Measurements from ENCODE around the gene PPP1R12C. TPM values are rescaled to one million over a fixed set of nuclear protein-coding genes. Genes with fewer than 3 reads are reported as not detected.
"Not testable (repeated sequence)": the region's sequence is repeated elsewhere in the genome, so short reads cannot be mapped to it uniquely, and the experiment has no call there.

Gene PPP1R12C
- polyA plus RNA-seq, 1 experiment, result 50.8 TPM

DNA sequence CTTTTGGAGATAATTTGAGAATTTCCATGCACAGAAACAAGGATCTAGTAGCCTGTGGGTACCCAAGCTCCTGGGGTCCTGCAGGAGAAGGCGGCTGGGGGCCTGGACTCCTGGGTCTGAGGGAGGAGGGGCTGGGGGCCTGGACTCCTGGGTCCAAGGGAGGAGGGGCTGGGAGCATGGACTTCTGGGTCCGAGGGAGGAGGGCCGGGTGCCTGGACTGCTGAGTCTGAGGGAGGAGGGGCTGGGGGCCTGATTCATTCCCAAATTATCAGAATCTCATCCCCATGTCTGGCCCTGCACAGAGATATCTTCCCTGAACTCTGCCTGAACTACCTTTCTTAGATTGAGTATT lies 54.0 kb downstream of the PPP1R12C start:
- H3K36me3 ChIP-seq (ENCODE audit: control insufficient read depth, insufficient read depth, low read length), result 0 out of 2 replicates have a peak, but pooled peaks cover 1% of the 10 kb centered on the region
- H3K27me3 ChIP-seq (ENCODE audit: control insufficient read depth, insufficient read depth, low read length), result peaks cover 5% of the 10 kb centered on the region; the same call in 1 of the 2 replicates
- TF ChIP-seq, protein P1, sequence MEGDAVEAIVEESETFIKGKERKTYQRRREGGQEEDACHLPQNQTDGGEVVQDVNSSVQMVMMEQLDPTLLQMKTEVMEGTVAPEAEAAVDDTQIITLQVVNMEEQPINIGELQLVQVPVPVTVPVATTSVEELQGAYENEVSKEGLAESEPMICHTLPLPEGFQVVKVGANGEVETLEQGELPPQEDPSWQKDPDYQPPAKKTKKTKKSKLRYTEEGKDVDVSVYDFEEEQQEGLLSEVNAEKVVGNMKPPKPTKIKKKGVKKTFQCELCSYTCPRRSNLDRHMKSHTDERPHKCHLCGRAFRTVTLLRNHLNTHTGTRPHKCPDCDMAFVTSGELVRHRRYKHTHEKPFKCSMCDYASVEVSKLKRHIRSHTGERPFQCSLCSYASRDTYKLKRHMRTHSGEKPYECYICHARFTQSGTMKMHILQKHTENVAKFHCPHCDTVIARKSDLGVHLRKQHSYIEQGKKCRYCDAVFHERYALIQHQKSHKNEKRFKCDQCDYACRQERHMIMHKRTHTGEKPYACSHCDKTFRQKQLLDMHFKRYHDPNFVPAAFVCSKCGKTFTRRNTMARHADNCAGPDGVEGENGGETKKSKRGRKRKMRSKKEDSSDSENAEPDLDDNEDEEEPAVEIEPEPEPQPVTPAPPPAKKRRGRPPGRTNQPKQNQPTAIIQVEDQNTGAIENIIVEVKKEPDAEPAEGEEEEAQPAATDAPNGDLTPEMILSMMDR (IDR thresholded peaks at IDR 0.05; ENCODE audit: insufficient read depth, low read depth, low read length), result no peak
- ChIA-PET CTCF (interaction anchor here (0.6 kb wide), 1 partner anchor 96 kb away, joined by 3 read pairs; no protein-coding TSS in a partner anchor), POLR2A (no interaction called here)
- no peak overlapping the region for H3K4me3 ChIP-seq (ENCODE audit: low read depth, low read length)
- DNase-seq (ENCODE audit: low read depth), result no peak

DNA sequence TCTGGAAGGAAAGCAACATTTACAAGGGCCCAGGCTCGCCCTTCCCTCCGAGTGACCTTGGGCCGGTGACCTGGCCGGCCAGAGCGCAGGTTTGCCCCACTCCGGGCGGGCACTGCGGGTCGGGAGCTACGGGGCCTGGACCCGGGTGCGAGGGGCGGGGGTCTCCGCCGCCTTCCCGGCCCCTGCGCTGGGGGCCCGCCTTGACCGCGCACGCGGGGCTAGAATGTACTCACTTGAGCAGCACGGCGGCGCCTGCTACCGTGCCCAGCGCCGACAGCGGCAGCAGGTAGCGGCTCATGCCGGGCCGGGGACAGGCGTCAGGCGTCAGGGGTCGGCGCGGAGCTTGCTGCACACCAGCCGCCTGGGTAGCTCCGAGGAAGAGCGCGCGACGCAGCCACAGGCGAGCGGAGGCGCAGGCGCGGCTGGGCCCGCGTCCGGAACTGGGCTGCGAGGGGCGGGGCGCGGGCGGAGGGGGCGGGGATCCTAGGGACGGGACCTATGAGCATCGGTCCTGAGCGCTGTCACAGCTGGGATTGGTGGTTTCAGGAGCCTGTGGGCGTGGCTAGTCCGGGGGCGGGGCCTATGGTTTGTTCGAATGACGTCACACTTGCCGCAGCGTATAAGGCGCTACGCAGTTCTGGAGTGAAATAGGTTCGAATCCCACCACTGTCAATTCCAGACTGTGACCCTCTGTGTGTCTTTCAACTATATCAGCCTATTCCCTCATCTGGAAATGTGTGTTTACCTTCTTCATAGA lies 54.5 kb downstream of the PPP1R12C start, which contains the start of gene RDH13:
TSS of gene RDH13 (minus strand) at position 414 of the 757 bp plus-strand sequence. CDS start at position 298, 116 bp downstream.
- 0 out of 2 replicates have a peak, but pooled peaks cover 1% of the 10 kb centered on the region for H3K36me3 ChIP-seq (ENCODE audit: control insufficient read depth, insufficient read depth, low read length)
- ChIA-PET CTCF (interaction anchor here (0.6 kb wide), 1 partner anchor 97 kb away, joined by 3 read pairs; no protein-coding TSS in a partner anchor), POLR2A (no interaction called here)
- TF ChIP-seq, protein P1 (IDR thresholded peaks at IDR 0.05; ENCODE audit: insufficient read depth, low read depth, low read length), result no peak
- H3K4me3 ChIP-seq (ENCODE audit: low read depth, low read length), result peak within 1 kb of the TSS; percentile 86
- peaks cover 5% of the 10 kb centered on the region; the same call in 1 of the 2 replicates for H3K27me3 ChIP-seq (ENCODE audit: control insufficient read depth, insufficient read depth, low read length)
- peak; percentile 62 for DNase-seq (ENCODE audit: low read depth)

DNA sequence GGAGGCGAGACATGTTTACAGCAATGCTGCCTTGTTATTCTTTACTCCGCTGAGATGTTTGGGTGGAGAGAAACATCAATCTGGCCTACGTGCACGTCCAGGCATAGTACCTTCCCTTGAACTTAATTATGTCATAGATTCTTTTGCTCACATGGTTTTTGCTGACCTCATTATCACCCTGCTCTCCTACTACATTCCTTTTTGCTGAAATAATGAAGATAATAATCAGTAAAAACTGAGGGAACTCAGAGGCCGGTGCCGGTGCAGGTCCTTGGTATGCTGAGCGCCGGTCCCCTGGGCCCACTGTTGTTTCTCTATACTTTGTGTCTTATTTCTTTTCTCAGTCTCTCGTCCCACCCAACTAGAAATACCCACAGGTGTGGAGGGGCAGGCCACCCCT lies 57.1 kb downstream of the PPP1R12C start:
- H3K4me3 ChIP-seq (ENCODE audit: low read depth, low read length); H3K27me3 ChIP-seq (ENCODE audit: control insufficient read depth, insufficient read depth, low read length); H3K36me3 ChIP-seq (ENCODE audit: control insufficient read depth, insufficient read depth, low read length); POLR2A ChIA-PET; DNase-seq (ENCODE audit: low read depth); CTCF ChIA-PET: not testable (repeated sequence)

DNA sequence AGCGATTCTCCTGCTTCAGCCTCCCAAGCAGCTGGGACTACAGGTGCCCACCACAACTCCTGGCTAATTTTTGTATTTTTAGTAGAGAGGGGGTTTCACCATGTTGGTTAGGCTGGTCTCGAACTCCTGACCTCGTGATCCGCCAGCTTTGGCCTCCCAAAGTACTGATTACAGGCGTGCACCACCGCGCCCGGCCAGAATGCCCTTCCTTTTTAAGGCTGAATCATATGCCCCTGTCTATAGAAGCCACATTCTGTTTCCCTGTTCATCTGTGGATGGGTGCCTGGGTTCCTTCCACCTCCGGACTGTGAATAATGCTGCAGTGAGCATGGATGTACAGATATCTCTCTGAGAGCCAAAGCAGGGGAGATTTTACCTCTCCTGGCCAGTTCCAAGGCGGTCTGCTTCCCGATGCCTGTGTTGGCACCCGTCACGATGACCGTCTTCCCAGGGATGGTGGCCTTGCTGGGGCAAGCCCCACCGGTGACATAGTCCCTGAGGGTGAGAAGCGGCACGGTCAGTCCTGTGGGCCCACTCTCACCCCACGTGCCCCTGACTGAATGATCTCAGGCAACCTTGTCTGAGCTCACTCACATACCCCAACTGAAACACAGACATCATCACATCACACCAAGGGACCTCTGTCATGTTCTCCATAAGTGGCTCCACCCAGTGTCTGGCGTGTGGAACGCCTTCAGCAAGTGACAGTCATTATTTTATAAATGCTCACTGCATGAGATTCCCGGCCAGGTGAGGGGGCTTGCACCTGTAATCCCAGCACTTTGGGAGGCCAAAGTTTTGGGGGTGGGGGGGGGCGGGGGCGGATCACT lies 58.4 kb downstream of the PPP1R12C start:
- DNase-seq (ENCODE audit: low read depth), result no peak
- no peak overlapping the region for H3K4me3 ChIP-seq (ENCODE audit: low read depth, low read length)
- TF ChIP-seq, protein P1 (IDR thresholded peaks at IDR 0.05; ENCODE audit: insufficient read depth, low read depth, low read length), result no peak
- H3K36me3 ChIP-seq (ENCODE audit: control insufficient read depth, insufficient read depth, low read length), result peaks cover 6% of the 10 kb centered on the region
- ChIA-PET CTCF (no interaction called here), POLR2A (no interaction called here)
- no peaks in the 10 kb centered on the region for H3K27me3 ChIP-seq (ENCODE audit: control insufficient read depth, insufficient read depth, low read length)

DNA sequence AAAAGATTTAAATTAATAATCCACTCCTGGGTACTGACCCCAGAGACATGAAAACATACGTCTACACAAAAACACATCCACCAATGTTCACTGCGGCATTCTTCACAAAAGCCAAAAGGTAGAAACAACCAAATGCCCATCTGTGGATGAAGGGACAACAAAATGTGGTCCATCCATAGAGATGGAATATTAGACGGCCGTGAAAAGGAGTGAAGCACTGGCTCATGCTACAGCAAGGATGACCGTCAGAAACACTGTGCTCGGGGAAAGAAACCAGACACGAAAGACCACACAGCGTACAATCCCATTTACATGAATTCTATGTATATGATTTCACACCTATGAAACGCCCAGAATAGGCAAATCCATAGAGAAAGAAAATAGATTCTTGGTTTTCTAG lies 60.6 kb downstream of the PPP1R12C start:
- Histone ChIP-seq H3K36me3 (ENCODE audit: control insufficient read depth, insufficient read depth, low read length) (peaks cover 6% of the 10 kb centered on the region), H3K27me3 (ENCODE audit: control insufficient read depth, insufficient read depth, low read length) (no peaks in the 10 kb centered on the region), H3K4me3 (ENCODE audit: low read depth, low read length) (no peak overlapping the region)
- TF ChIP-seq, protein P1 (IDR thresholded peaks at IDR 0.05; ENCODE audit: insufficient read depth, low read depth, low read length), result no peak
- ChIA-PET POLR2A (no interaction called here), CTCF (no interaction called here)
- DNase-seq (ENCODE audit: low read depth), result no peak
